Panc1 (cell line): Measurements from ENCODE around the gene EIF4EBP3. TPM values are rescaled to one million over a fixed set of nuclear protein-coding genes. Genes with fewer than 3 reads are reported as not detected.

ENCODE experiments used
- ATAC-seq: fragments of 200-7000 bp; cut with Tn5 transposase; 2 replicates; pipeline ENCODE4 v1.9.1; 2020; ENCODE audit warnings: mild to moderate bottlenecking, moderate library complexity
- BruUV-seq: library from RNA; stranded (reverse); fragments of 400-500 nt; replicated peaks from 2 replicates; lab custom pipeline; 2021; lab: Mats Ljungman, UMichigan
- CTCF ChIA-PET: fragments of 300-600 bp; sonication (Branson Sonifier 250); formaldehyde crosslinking; loops from one replicate; lab custom pipeline; 2022; ENCODE audit warnings: antibody characterized with exemption; lab: Charles Lee
- POLR2A ChIA-PET: fragments of 300-600 bp; sonication (Branson Sonifier 250); formaldehyde crosslinking; loops from one replicate; lab custom pipeline; 2022; ENCODE audit warnings: antibody characterized with exemption; lab: Charles Lee
- DNase-seq: peaks from one replicate; pipeline ENCODE4 v3.0.0-alpha.2; 2010; ENCODE audit warnings: low read depth, low spot score
- H3K27ac ChIP-seq: 2 replicates; pipeline ENCODE4 v1.5.1; 2011; ENCODE audit warnings: mild to moderate bottlenecking, low read length, inconsistent platforms
- H3K27me3 ChIP-seq: fragments of 200-500 bp; sonication (Bioruptor generic); 2 replicates; pipeline ENCODE4 v1.6.0; 2014; ENCODE audit warnings: low read length, inconsistent platforms; ENCODE audit not compliant: control insufficient read depth, insufficient read depth
- H3K36me3 ChIP-seq: fragments of 200-500 bp; sonication (Bioruptor generic); 2 replicates; pipeline ENCODE4 v1.5.1; 2014; ENCODE audit warnings: inconsistent platforms, mild to moderate bottlenecking, low read length, moderate library complexity; ENCODE audit not compliant: control insufficient read depth, insufficient read depth
- H3K4me1 ChIP-seq: 2 replicates; pipeline ENCODE4 v1.5.1; 2011; ENCODE audit warnings: inconsistent platforms, mild to moderate bottlenecking, low read length, moderate library complexity; ENCODE audit not compliant: control insufficient read depth, insufficient read depth
- H3K4me3 ChIP-seq, 2 experiments: 2 replicates each; pipeline ENCODE4 v1.5.1; 2011 to 2012; ENCODE audit warnings: low read depth in 2 of 2, low read length in 2 of 2, mild to moderate bottlenecking in 2 of 2, inconsistent platforms in 1 of 2, moderate library complexity in 1 of 2
- H3K9me3 ChIP-seq: fragments of 200-500 bp; sonication (Bioruptor generic); 2 replicates; pipeline ENCODE4 v1.5.1; 2014; ENCODE audit warnings: low read depth, mild to moderate bottlenecking, inconsistent platforms, low read length, moderate library complexity; ENCODE audit not compliant: control insufficient read depth, insufficient read depth
- CTCF ChIP-seq: fragments of 450-650 bp; IDR thresholded peaks from 2 replicates; pipeline ENCODE4 v1.5.1; 2017; ENCODE audit warnings: mild to moderate bottlenecking
- POLR2AphosphoS5 ChIP-seq: IDR thresholded peaks from 2 replicates; pipeline ENCODE4 v1.6.1; 2012; ENCODE audit warnings: mild to moderate bottlenecking, low read depth, low read length, moderate library complexity
- REST ChIP-seq, 2 experiments: IDR thresholded peaks; 2 replicates each; pipeline ENCODE4 v1.6.1; 2011 to 2012; ENCODE audit warnings: low read depth in 2 of 2, control low read depth in 1 of 2, low read length in 1 of 2, mild to moderate bottlenecking in 1 of 2, moderate library complexity in 1 of 2; ENCODE audit not compliant: insufficient read depth in 1 of 2
- SIN3A ChIP-seq: IDR thresholded peaks from 2 replicates; pipeline ENCODE4 v1.6.1; 2012; ENCODE audit warnings: low read depth, mild to moderate bottlenecking, low read length, moderate library complexity, borderline replicate concordance; ENCODE audit not compliant: insufficient read depth
- TCF7L2 ChIP-seq: IDR thresholded peaks from 2 replicates; pipeline ENCODE4 v1.6.1; 2011; ENCODE audit warnings: mild to moderate bottlenecking, low read depth, low read length, inconsistent platforms
- in situ Hi-C: cut with HindIII; loops from 2 replicates; pipeline ENCODE4 v1.10.0; 2016; ENCODE audit warnings: low sequenced_read_pairs, low pct_unique_long_range_greater_than_20kb
- intact Hi-C: fragments of 100-400 bp; cut with micrococcal nuclease; formaldehyde crosslinking; loops from one replicate; pipeline ENCODE4 v1.10.0; 2022; ENCODE audit not compliant: unreplicated experiment
- total RNA-seq: library from RNA; stranded (reverse); gene quantifications from one replicate; pipeline ENCODE4 v1.2.1, GENCODE V29; 2021; ENCODE audit not compliant: unreplicated experiment

Gene EIF4EBP3
- total RNA-seq, 1 experiment from 2014 or later, result 8.6 TPM

GRCh38 chr5:140570488-140570887, 23.0 kb downstream of the EIF4EBP3 start:
- peaks cover 7% of the 10 kb centered on the region for H3K36me3 ChIP-seq
- DNase-seq (no peak), ATAC-seq (no peak)
- no peaks in the 10 kb centered on the region for H3K9me3 ChIP-seq
- in situ Hi-C loops, result no loop called here
- CTCF ChIA-PET, result no interaction called here
- no peak overlapping the region for H3K27ac ChIP-seq
- BruUV-seq, result no TSS peak
- intact Hi-C loops, result loop anchor here (10.0 kb wide), 1 partner anchor 144 kb away; no protein-coding TSS in a partner anchor
- POLR2A ChIA-PET, result no interaction called here
- peaks cover 10% of the 10 kb centered on the region for H3K4me1 ChIP-seq
- TF ChIP-seq TCF7L2, result no peak
- TF ChIP-seq CTCF, result no peak
- no peak for TF ChIP-seq REST (IDR thresholded peaks at IDR 0.05; ENCODE audit: insufficient read depth in 1 of 2, low read depth in 2 of 2, low read length in 1 of 2)
- no peak for TF ChIP-seq SIN3A
- no peaks in the 10 kb centered on the region for H3K27me3 ChIP-seq
- H3K4me3 ChIP-seq, result no peak overlapping the region

- ATAC-seq (no peak), DNase-seq (no peak)
- H3K9me3 ChIP-seq, result no peaks in the 10 kb centered on the region
- H3K4me3 ChIP-seq, result no peak overlapping the region
- ChIA-PET CTCF (no interaction called here), POLR2A (no interaction called here)
- peaks cover 3% of the 10 kb centered on the region; the same call in 1 of the 2 replicates for H3K36me3 ChIP-seq
- no peak overlapping the region for H3K27ac ChIP-seq
- H3K27me3 ChIP-seq, result no peaks in the 10 kb centered on the region
- intact Hi-C loops, result loop anchor here (10.0 kb wide), 1 partner anchor 144 kb away; no protein-coding TSS in a partner anchor
- TF ChIP-seq REST (IDR thresholded peaks at IDR 0.05; ENCODE audit: insufficient read depth in 1 of 2, low read depth in 2 of 2, low read length in 1 of 2) (no peak), POLR2AphosphoS5 (no peak), TCF7L2 (no peak), SIN3A (no peak), CTCF (no peak)
- in situ Hi-C loops, result no loop called here
- BruUV-seq, result no TSS peak
- peaks cover 3% of the 10 kb centered on the region; the same call in 1 of the 2 replicates for H3K4me1 ChIP-seq
These were observed 23.6 kb downstream of the EIF4EBP3 start for GRCh38 chr5:140571105-140571504.
